Muscle of arm (tissue), 14 donors: ENCODE results near the gene CDK5RAP3. TPM values are rescaled to one million over a fixed set of nuclear protein-coding genes. Genes with fewer than 3 reads are reported as not detected.
"Not testable (repeated sequence)": the region's sequence is repeated elsewhere in the genome, so short reads cannot be mapped to it uniquely, and the experiment has no call there.

Experiments used
- DNase-seq: peaks from one replicate; pipeline ENCODE4 v3.0.0-alpha.2; 2013
- long read RNA-seq, 11 donors: transcript quantifications; one replicate each; lab custom pipeline, GENCODE V29; 2026
- polyA plus RNA-seq, 12 donors: library from polyadenylated mRNA; unstranded; fragments of 120-200 nt; gene quantifications; one replicate each; pipeline ENCODE4 v1.2.1, GENCODE V29; 2013; ENCODE audit not compliant: insufficient read length in 12 of 12

Gene CDK5RAP3
- 100 to 1,000 TPM in 1 of 12 donors, 10 to 100 TPM in 10, not detected in 1; 66.0 to 120 (median 74.3) TPM for polyA plus RNA-seq
- long read RNA-seq, donor 1, transcript CDK5RAP3-201 (14 exons, 1,866 nt) = minor isoform, 10 of 50 reads
- long read RNA-seq, donor 1, transcript CDK5RAP3-225 (2 exons, 2,455 nt) = major isoform, 25 of 50 reads
- long read RNA-seq, donor 1, partial matches to known transcripts = 8 of 50 reads
- long read RNA-seq, donor 1, other reads (novel, unspliced or antisense) = 0 of 50 reads
- long read RNA-seq, donor 2, transcript CDK5RAP3-201 (14 exons, 1,866 nt) = major isoform, 9 of 21 reads
- long read RNA-seq, donor 2, transcript CDK5RAP3-225 (2 exons, 2,455 nt) = minor isoform, 5 of 21 reads
- long read RNA-seq, donor 2, partial matches to known transcripts = 0 of 21 reads
- long read RNA-seq, donor 2, other reads (novel, unspliced or antisense) = 0 of 21 reads
- long read RNA-seq, donor 3, transcript CDK5RAP3-225 (2 exons, 2,455 nt) = major isoform, 11 of 16 reads
- long read RNA-seq, donor 3, partial matches to known transcripts = 0 of 16 reads
- long read RNA-seq, donor 3, other reads (novel, unspliced or antisense) = 0 of 16 reads
- long read RNA-seq, donor 4, transcript CDK5RAP3-225 (2 exons, 2,455 nt) = major isoform, 5 of 12 reads
- long read RNA-seq, donor 4, partial matches to known transcripts = 0 of 12 reads
- long read RNA-seq, donor 4, other reads (novel, unspliced or antisense) = 0 of 12 reads
- long read RNA-seq, donor 5, transcript CDK5RAP3-225 (2 exons, 2,455 nt) = minor isoform, 9 of 48 reads
- long read RNA-seq, donor 5, transcript CDK5RAP3-201 (14 exons, 1,866 nt) = major isoform, 10 of 48 reads
- long read RNA-seq, donor 5, transcript CDK5RAP3-231 (12 exons, 2,759 nt) = minor isoform, 6 of 48 reads
- long read RNA-seq, donor 5, partial matches to known transcripts = 15 of 48 reads
- long read RNA-seq, donor 5, other reads (novel, unspliced or antisense) = 0 of 48 reads
- long read RNA-seq, donor 6, transcript CDK5RAP3-225 (2 exons, 2,455 nt) = major isoform, 9 of 24 reads
- long read RNA-seq, donor 6, transcript CDK5RAP3-201 (14 exons, 1,866 nt) = minor isoform, 7 of 24 reads
- long read RNA-seq, donor 6, partial matches to known transcripts = 0 of 24 reads
- long read RNA-seq, donor 6, other reads (novel, unspliced or antisense) = 5 of 24 reads
- long read RNA-seq, donor 7, transcript CDK5RAP3-225 (2 exons, 2,455 nt) = major isoform, 9 of 15 reads
- long read RNA-seq, donor 7, partial matches to known transcripts = 0 of 15 reads
- long read RNA-seq, donor 7, other reads (novel, unspliced or antisense) = 0 of 15 reads
- long read RNA-seq, donor 8, transcript CDK5RAP3-225 (2 exons, 2,455 nt) = major isoform, 13 of 33 reads
- long read RNA-seq, donor 8, transcript CDK5RAP3-201 (14 exons, 1,866 nt) = minor isoform, 11 of 33 reads
- long read RNA-seq, donor 8, partial matches to known transcripts = 0 of 33 reads
- long read RNA-seq, donor 8, other reads (novel, unspliced or antisense) = 0 of 33 reads
- long read RNA-seq, donor 9, transcript CDK5RAP3-225 (2 exons, 2,455 nt) = major isoform, 8 of 14 reads
- long read RNA-seq, donor 9, transcript CDK5RAP3-201 (14 exons, 1,866 nt) = minor isoform, 5 of 14 reads
- long read RNA-seq, donor 9, partial matches to known transcripts = 0 of 14 reads
- long read RNA-seq, donor 9, other reads (novel, unspliced or antisense) = 0 of 14 reads
- long read RNA-seq, donor 10, transcript CDK5RAP3-201 (14 exons, 1,866 nt) = minor isoform, 7 of 23 reads
- long read RNA-seq, donor 10, transcript CDK5RAP3-225 (2 exons, 2,455 nt) = major isoform, 12 of 23 reads
- long read RNA-seq, donor 10, partial matches to known transcripts = 0 of 23 reads
- long read RNA-seq, donor 10, other reads (novel, unspliced or antisense) = 0 of 23 reads
- long read RNA-seq, donor 11, transcript CDK5RAP3-201 (14 exons, 1,866 nt) = minor isoform, 7 of 23 reads
- long read RNA-seq, donor 11, transcript CDK5RAP3-225 (2 exons, 2,455 nt) = major isoform, 9 of 23 reads
- long read RNA-seq, donor 11, partial matches to known transcripts = 0 of 23 reads
- long read RNA-seq, donor 11, other reads (novel, unspliced or antisense) = 0 of 23 reads

GRCh38 chr17:47970725-47971499 is at the start of gene CDK5RAP3:
Gene CDK5RAP3 (plus strand): TSS chr17:47971113. CDS start chr17:47971147, 34 bp downstream.
- peak; percentile 100 for DNase-seq

GRCh38 chr17:47924785-47925677 is 45.9 kb upstream of the CDK5RAP3 start:
- no peak for DNase-seq

- no peak for DNase-seq
Measured at GRCh38 chr17:47925678-47925988, 45.3 kb upstream of the CDK5RAP3 start.

GRCh38 chr17:47927821-47928400 is 43.0 kb upstream of the CDK5RAP3 start:
- DNase-seq = no peak

GRCh38 chr17:47928415-47928814 is 42.5 kb upstream of the CDK5RAP3 start:
- no peak for DNase-seq

- peak; percentile 64 for DNase-seq
Measured at GRCh38 chr17:47929218-47930000, 41.5 kb upstream of the CDK5RAP3 start.

GRCh38 chr17:47931848-47932247 is 39.1 kb upstream of the CDK5RAP3 start:
- no peak for DNase-seq

- DNase-seq = no peak
Measured at GRCh38 chr17:47934856-47935255, 36.1 kb upstream of the CDK5RAP3 start.

GRCh38 chr17:47935468-47935867 is 35.4 kb upstream of the CDK5RAP3 start:
- not testable (repeated sequence) for DNase-seq

GRCh38 chr17:47935961-47936360 is 35.0 kb upstream of the CDK5RAP3 start:
- DNase-seq = no peak

- DNase-seq = no peak
Measured at GRCh38 chr17:47937941-47938340, 33.0 kb upstream of the CDK5RAP3 start.

GRCh38 chr17:47941246-47942095 is 29.4 kb upstream of the CDK5RAP3 start, which contains the start of gene PNPO:
Gene PNPO (plus strand): TSS chr17:47941571. CDS start chr17:47941676, 105 bp downstream.
- peak; percentile 94 for DNase-seq

- DNase-seq = no peak
Measured at GRCh38 chr17:47942096-47942510, 28.8 kb upstream of the CDK5RAP3 start.

GRCh38 chr17:47942568-47942967 is 28.3 kb upstream of the CDK5RAP3 start:
- no peak for DNase-seq

- DNase-seq = no peak
Measured at GRCh38 chr17:47945080-47945479, 25.8 kb upstream of the CDK5RAP3 start.
